HEK293 (cell line): Measurements from ENCODE around the gene CIDEA.
"Not testable (repeated sequence)": the region's sequence is repeated elsewhere in the genome, so short reads cannot be mapped to it uniquely, and the experiment has no call there.

ENCODE experiments used
- CTCF ChIA-PET: fragments of 350-600 bp; formaldehyde crosslinking; extraction: SDS; loops from one replicate; lab custom pipeline; 2021; ENCODE audit warnings: antibody characterized with exemption; lab: Yijun Ruan, JAX
- POLR2A ChIA-PET: fragments of 300-600 bp; formaldehyde crosslinking; extraction: SDS; loops from one replicate; lab custom pipeline; 2020; ENCODE audit warnings: antibody characterized with exemption, inconsistent platforms; lab: Yijun Ruan, JAX
- H3K27ac ChIP-seq: fragments of 200-500 bp; sonication (Bioruptor generic); 2 replicates; pipeline ENCODE4 v1.5.1; 2014; ENCODE audit warnings: low read depth, low read length, control low read depth, inconsistent platforms; ENCODE audit errors: extremely low read depth
- H3K36me3 ChIP-seq, 2 experiments: fragments of 200-500 bp in 1 of 2; sonication (Bioruptor generic) in 1 of 2; 1 replicate in 1 of 2; 2 replicates in 1 of 2; pipeline ENCODE4 v1.5.1; 2014 to 2017; ENCODE audit warnings: inconsistent platforms in 2 of 2, low read length in 2 of 2; ENCODE audit not compliant: control insufficient read depth in 2 of 2, insufficient read depth in 1 of 2
- H3K4me1 ChIP-seq: fragments of 200-500 bp; sonication (Bioruptor generic); 2 replicates; pipeline ENCODE4 v1.5.1; 2014; ENCODE audit warnings: mild to moderate bottlenecking, low read length, inconsistent platforms; ENCODE audit not compliant: control insufficient read depth, insufficient read depth
- H3K4me3 ChIP-seq: 2 replicates; pipeline ENCODE4 v1.5.1; 2011; ENCODE audit warnings: low read depth, mild to moderate bottlenecking, control low read depth, low read length, moderate library complexity
- H3K9me3 ChIP-seq: fragments of 200-500 bp; sonication (Bioruptor generic); 2 replicates; pipeline ENCODE4 v1.5.1; 2014; ENCODE audit warnings: low read depth, low read length, inconsistent platforms; ENCODE audit not compliant: control insufficient read depth, insufficient read depth
- PRDM4 ChIP-seq: fragments of 450-650 bp; formaldehyde crosslinking; IDR thresholded peaks from 2 replicates; pipeline ENCODE4 v1.5.1; 2017; ENCODE audit warnings: missing biosample characterization, missing genetic modification characterization
- ZBTB6 ChIP-seq: fragments of 450-650 bp; formaldehyde crosslinking; IDR thresholded peaks from 2 replicates; pipeline ENCODE4 v1.5.1; 2017; ENCODE audit warnings: missing biosample characterization, missing genetic modification characterization
- ZFP41 ChIP-seq: fragments of 450-650 bp; formaldehyde crosslinking; IDR thresholded peaks from 2 replicates; pipeline ENCODE4 v1.5.1; 2016; ENCODE audit warnings: missing biosample characterization, missing genetic modification characterization, borderline replicate concordance
- ZNF37A ChIP-seq: fragments of 450-650 bp; IDR thresholded peaks from 2 replicates; pipeline ENCODE4 v1.5.1; 2018; ENCODE audit warnings: missing biosample characterization, missing genetic modification characterization
- ZNF433 ChIP-seq: fragments of 450-650 bp; formaldehyde crosslinking; IDR thresholded peaks from 2 replicates; pipeline ENCODE4 v1.5.1; 2016; ENCODE audit warnings: missing biosample characterization, missing genetic modification characterization, low read depth
- ZNF555 ChIP-seq: fragments of 450-650 bp; formaldehyde crosslinking; conservative IDR thresholded peaks from 2 replicates; pipeline ENCODE4 v1.5.1; 2017; ENCODE audit warnings: missing biosample characterization, mild to moderate bottlenecking, missing genetic modification characterization, inconsistent platforms
- TF ChIP-seq, protein P1 (sequence below): fragments of 450-650 bp; formaldehyde crosslinking; IDR thresholded peaks from 2 replicates; pipeline ENCODE4 v1.5.1; 2016; ENCODE audit warnings: missing biosample characterization, missing genetic modification characterization

The CIDEA gene

DNA sequence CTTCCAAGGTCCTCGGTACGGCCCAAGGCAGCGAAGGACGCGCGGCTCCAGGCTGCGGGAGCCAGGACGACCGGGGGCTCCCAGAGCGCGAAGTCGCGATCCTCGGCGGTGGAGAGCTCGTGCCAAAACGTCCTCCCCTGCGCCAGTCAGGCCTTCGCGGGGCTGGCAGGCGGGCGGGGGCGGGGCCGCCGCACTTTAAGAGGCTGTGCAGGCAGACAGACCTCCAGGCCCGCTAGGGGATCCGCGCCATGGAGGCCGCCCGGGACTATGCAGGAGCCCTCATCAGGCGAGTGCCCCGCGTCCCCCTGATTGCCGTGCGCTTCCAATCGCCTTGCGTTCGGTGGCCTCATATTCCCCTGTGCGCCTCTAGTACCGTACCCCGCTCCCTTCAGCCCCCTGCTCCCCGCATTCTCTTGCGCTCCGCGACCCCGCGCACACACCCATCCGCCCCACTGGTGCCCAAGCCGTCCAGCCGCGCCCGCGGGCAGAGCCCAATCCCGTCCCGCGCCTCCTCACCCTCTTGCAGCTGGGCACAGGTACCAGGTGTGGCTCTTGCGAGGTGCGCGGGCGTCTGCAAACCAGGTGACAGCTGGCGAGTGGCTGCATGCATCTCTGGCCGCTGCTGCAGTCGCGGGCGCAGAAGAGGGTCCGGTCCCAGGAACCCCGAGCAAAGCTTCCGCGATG lies at the start of gene CIDEA:
Gene CIDEA (plus strand): TSS at position 226 of the 684 bp plus-strand sequence. CDS start 23 bp downstream, at position 249.
- POLR2A ChIA-PET = interaction anchor here (0.5 kb wide), 1 partner anchor 436 kb away, joined by 3 read pairs; no protein-coding TSS in a partner anchor
- no peak within 1 kb of the TSS for H3K27ac ChIP-seq
- TF ChIP-seq ZNF555 (tag by site-specific recombination) (no peak), ZNF433 (tag by site-specific recombination) (no peak), ZBTB6 (tag by site-specific recombination) (no peak), PRDM4 (no peak), ZFP41 (tag by site-specific recombination) (no peak), ZNF37A (tag by site-specific recombination) (no peak)
- TF ChIP-seq, protein P1, sequence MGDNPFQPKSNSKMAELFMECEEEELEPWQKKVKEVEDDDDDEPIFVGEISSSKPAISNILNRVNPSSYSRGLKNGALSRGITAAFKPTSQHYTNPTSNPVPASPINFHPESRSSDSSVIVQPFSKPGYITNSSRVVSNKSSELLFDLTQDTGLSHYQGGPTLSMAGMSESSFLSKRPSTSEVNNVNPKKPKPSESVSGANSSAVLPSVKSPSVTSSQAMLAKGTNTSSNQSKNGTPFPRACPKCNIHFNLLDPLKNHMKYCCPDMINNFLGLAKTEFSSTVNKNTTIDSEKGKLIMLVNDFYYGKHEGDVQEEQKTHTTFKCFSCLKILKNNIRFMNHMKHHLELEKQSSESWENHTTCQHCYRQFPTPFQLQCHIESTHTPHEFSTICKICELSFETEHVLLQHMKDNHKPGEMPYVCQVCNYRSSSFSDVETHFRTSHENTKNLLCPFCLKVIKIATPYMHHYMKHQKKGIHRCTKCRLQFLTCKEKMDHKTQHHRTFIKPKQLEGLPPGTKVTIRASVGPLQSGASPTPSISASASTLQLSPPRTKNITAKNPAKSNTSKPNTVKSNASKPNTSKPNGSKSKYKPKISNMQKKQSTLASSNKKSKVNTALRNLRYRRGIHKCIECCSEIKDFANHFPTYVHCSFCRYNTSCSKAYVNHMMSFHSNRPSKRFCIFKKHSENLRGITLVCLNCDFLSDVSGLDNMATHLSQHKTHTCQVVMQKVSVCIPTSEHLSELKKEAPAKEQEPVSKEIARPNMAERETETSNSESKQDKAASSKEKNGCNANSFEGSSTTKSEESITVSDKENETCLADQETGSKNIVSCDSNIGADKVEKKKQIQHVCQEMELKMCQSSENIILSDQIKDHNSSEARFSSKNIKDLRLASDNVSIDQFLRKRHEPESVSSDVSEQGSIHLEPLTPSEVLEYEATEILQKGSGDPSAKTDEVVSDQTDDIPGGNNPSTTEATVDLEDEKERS = no peak
- TF ChIP-seq, all 188 proteins: peak for 0
- CTCF ChIA-PET = interaction anchor here (0.5 to 4.0 kb wide), 3 partner anchors 17 to 462 kb away, joined by 5 to 28 read pairs (median 21); no protein-coding TSS in a partner anchor
- Histone ChIP-seq H3K36me3 (no peaks in the 10 kb centered on the region), H3K9me3 (no peaks in the 10 kb centered on the region), H3K4me3 (no peak within 1 kb of the TSS), H3K4me1 (no peaks in the 10 kb centered on the region)

GRCh38 chr18:12208296-12209153 lies 45.6 kb upstream of the CIDEA start:
- H3K4me3 ChIP-seq, H3K9me3 ChIP-seq, CTCF ChIA-PET, H3K36me3 ChIP-seq, H3K4me1 ChIP-seq, H3K27ac ChIP-seq, POLR2A ChIA-PET: not testable (repeated sequence)

DNA sequence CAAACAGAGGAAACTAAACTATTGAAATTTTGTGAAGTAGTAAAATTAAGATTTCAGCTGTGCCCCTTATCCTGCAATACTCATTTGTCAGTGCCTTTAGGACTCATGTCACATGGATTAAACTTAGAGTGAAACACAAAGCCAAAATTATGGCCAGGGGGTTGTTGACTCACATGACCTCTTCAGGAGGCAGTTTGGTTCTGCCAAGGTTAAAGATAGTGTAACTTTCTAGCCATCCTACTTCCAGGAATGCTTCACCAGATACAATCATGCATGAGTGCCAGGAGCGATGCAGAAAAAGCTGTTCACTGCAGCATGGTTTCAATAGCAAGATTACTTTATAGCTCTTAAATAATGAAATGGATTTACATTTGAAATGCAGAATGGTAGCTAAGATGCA lies 41.9 kb upstream of the CIDEA start:
- POLR2A ChIA-PET, H3K36me3 ChIP-seq, H3K9me3 ChIP-seq, H3K27ac ChIP-seq, H3K4me3 ChIP-seq, H3K4me1 ChIP-seq: not testable (repeated sequence)
- CTCF ChIA-PET = interaction anchor here (0.7 to 1.3 kb wide), 3 partner anchors 26 to 447 kb away, joined by 3 to 4 read pairs (median 3); no protein-coding TSS in a partner anchor

- H3K36me3 ChIP-seq, H3K27ac ChIP-seq, CTCF ChIA-PET, H3K4me1 ChIP-seq, H3K9me3 ChIP-seq, H3K4me3 ChIP-seq, POLR2A ChIA-PET: not testable (repeated sequence)
These were observed 39.7 kb upstream of the CIDEA start for GRCh38 chr18:12214296-12215005.

DNA sequence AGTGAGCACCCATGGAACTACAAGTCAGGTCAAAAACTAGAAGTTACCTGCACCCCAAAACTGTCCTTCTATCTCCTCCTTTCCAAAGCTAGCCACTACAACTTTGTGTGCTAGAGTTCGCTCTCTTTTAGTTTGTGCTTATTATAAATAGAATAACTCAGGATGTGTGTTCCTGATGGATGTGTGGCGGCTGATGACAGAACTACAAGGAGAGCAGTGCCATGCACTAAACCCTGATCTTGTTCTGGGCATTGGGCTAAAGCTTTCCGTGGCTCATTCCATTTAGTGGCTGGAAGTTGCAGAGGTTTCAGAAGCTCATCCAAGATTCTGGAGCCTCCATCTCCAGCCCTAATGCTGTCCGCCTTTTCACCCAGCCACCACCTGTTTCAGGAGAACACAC lies 37.7 kb upstream of the CIDEA start:
- H3K4me1 ChIP-seq, H3K36me3 ChIP-seq, H3K27ac ChIP-seq, CTCF ChIA-PET, H3K9me3 ChIP-seq, POLR2A ChIA-PET, H3K4me3 ChIP-seq: not testable (repeated sequence)

GRCh38 chr18:12218603-12219002 lies 35.6 kb upstream of the CIDEA start:
- H3K27ac ChIP-seq, H3K9me3 ChIP-seq, POLR2A ChIA-PET, CTCF ChIA-PET, H3K36me3 ChIP-seq, H3K4me1 ChIP-seq, H3K4me3 ChIP-seq: not testable (repeated sequence)
